Epithelial cell of proximal tubule (primary cell): Measurements from ENCODE around the gene UBAC2. TPM values are rescaled to one million over a fixed set of nuclear protein-coding genes. Genes with fewer than 3 reads are reported as not detected.

ENCODE experiments used
- DNase-seq: peaks from one replicate; pipeline ENCODE4 v3.0.0-alpha.2; 2011; ENCODE audit warnings: low read depth
- H3K4me3 ChIP-seq: 2 replicates; pipeline ENCODE4 v1.5.1; 2011; ENCODE audit warnings: low read depth, mild to moderate bottlenecking, low read length
- total RNA-seq: library from RNA; depleted of rRNA; stranded (reverse); fragments of >200 nt; gene quantifications from 2 replicates; pipeline ENCODE4 v1.2.3, GENCODE V29; 2015
- TF ChIP-seq, protein P1 (sequence below): conservative IDR thresholded peaks from 2 replicates; pipeline ENCODE4 v1.5.1; 2012; ENCODE audit warnings: low read depth, mild to moderate bottlenecking, low read length

UBAC2 gene
- total RNA-seq, 1 donor from 2014 or later, result 63.9 TPM

DNA sequence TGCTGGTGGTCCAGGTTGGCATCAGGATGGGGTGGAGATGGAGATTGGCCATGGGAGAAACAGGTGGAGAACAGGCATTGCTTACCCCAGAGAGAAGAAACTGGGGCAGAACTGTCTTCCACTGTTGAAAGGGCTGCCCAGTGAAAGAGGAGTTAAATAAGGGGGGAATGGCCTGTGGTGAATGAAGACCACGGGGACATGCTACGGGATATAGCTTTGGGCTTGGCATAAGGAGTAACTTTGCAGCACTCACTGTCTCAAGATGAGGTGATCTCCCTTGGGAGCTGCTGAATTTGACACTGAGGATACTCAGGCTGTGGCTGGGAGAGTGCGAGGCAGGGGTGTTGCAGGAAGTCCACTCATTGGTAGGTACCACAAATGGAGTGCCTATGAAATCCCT is 68.2 kb downstream of the UBAC2 start:
- DNase-seq, result no peak
- TF ChIP-seq, protein P1, sequence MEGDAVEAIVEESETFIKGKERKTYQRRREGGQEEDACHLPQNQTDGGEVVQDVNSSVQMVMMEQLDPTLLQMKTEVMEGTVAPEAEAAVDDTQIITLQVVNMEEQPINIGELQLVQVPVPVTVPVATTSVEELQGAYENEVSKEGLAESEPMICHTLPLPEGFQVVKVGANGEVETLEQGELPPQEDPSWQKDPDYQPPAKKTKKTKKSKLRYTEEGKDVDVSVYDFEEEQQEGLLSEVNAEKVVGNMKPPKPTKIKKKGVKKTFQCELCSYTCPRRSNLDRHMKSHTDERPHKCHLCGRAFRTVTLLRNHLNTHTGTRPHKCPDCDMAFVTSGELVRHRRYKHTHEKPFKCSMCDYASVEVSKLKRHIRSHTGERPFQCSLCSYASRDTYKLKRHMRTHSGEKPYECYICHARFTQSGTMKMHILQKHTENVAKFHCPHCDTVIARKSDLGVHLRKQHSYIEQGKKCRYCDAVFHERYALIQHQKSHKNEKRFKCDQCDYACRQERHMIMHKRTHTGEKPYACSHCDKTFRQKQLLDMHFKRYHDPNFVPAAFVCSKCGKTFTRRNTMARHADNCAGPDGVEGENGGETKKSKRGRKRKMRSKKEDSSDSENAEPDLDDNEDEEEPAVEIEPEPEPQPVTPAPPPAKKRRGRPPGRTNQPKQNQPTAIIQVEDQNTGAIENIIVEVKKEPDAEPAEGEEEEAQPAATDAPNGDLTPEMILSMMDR, result no peak
- no peak overlapping the region for H3K4me3 ChIP-seq

DNA sequence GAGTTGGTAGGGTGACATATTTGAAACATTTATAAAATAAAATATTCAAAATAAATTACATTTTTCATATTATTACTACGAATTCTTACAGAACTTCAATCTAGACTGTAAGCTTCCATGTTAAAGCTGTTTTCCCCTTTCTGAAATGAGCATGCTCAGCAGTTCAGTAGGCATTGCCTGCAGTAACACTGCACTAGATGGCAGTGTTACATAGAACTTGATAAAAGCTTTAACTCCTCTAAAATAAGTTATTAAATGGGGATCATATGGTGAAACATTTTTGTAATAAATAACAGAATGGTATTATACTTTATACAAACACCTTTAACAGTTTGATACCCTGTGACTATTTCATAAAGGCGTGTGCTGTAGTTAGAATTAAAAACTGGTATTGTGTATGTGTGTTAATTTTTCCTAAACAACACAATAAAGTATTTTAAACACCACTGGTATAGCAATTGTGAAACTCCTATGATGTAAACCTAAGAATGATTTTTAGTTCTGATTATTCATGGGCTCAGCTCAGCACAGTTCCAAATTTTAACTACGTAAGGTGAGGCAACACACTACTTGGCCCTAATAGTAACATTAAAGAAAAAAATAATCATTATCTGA is 69.1 kb downstream of the UBAC2 start:
- H3K4me3 ChIP-seq, result no peak overlapping the region
- no peak for DNase-seq
- TF ChIP-seq, protein P1, result peak; percentile 81

DNA sequence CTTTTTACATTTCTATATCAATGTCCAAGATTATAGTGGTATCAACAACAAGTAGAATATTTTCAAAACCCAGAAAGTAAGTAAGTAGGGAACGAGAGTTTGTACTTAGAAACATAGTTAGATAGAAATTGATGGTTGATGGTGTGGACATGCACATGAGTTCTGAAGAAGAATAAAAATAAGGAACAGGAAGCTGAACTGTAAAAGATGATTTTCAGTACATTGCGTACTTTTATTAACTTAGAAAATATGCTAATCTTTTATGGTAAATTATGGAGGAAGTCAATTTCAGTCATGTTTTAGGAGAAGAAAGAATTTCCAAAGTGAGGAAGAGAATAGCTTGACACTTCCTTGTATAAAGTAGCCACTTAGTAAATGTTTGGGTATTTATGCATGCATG is 69.9 kb downstream of the UBAC2 start:
- no peak overlapping the region for H3K4me3 ChIP-seq
- no peak for DNase-seq
- TF ChIP-seq, protein P1, result no peak

DNA sequence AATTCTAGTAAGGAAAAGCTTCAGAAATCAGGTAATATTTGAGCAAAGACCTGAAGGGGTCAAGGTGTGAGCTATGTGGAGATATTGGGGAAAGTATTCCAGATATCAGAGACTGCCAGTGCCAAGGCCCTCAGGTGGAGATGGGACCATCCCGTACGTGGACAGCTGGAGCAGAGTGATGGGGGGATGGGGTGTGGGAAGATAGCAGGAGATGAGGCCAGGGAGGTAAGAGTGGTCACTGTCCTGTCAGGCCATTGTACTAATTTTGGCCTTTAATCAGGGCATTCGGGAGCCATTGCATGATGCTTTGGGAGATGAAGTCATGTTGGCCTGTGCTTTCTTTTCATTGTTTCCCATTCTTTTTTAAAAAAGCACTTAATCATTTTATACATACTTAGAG is 70.6 kb downstream of the UBAC2 start:
- no peak overlapping the region for H3K4me3 ChIP-seq
- DNase-seq, result no peak
- TF ChIP-seq, protein P1, result no peak

DNA sequence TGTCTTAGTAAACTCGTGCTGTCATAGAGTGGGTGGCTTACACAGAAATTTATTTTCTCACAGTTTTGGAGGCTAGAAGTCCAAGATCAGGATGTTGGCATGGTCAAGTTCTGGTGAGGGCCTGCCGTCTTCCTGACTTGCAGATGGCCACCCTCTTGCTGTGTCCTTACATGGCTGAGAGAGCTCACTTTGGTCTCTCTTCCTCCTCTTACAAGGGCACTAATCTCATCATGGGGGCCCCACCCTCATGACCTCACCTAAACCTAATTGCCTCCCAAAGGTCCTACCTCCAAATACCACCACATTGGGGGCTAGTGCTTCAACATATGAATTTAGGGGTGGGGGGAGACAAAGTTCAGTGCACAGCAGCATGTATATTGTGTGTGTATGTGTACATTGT is 71.8 kb downstream of the UBAC2 start:
- no peak for DNase-seq
- TF ChIP-seq, protein P1, result no peak

DNA sequence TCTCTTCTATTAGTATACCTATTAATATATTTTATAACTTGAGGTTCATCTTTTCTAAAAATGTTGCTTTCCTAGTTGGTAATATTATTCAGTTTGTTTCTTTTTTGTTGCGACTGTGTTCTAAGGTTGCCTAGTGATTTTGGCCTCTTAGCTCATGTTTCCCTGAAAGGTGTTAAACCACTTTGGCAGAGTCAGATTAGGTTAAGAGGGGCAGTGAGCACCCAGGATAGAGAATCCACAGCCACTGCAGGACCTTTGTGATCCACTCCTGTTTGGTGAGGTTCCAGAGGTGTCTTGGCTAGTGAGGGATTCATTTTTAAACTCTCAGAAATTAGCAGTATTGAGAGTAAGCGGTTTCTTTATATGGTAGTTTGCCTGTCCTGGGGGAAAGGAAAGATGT is 72.5 kb downstream of the UBAC2 start:
- no peak overlapping the region for H3K4me3 ChIP-seq
- TF ChIP-seq, protein P1, result no peak
- DNase-seq, result no peak

More for the DNA sequence above, 71.8 kb downstream of the UBAC2 start:
- no peak overlapping the region for H3K4me3 ChIP-seq

DNA sequence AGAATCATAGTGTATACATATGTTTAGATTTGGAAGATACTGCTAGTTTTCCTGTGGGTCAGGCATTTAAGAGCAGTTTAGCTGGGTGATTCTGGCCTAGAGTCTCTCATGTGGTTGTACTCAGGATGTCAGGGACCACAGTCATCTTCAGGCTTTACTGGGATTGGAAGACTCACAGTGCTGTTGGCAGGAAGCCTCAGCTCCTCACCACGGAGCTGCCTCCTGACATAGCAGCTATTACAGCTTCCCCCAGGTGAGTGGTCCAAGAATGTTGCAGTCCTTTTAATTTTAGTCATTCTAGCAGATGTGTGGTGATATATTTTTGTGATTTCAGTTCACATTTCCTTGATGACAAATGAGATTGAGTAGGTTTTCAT is 74.4 kb downstream of the UBAC2 start:
- no peak for DNase-seq
- no peak overlapping the region for H3K4me3 ChIP-seq
- TF ChIP-seq, protein P1, result no peak
